ENCODE results near the gene ACVRL1.
A peak's percentile ranks its signal among the peaks of the same experiment; 100 is the strongest.

ACVRL1 gene

DNA sequence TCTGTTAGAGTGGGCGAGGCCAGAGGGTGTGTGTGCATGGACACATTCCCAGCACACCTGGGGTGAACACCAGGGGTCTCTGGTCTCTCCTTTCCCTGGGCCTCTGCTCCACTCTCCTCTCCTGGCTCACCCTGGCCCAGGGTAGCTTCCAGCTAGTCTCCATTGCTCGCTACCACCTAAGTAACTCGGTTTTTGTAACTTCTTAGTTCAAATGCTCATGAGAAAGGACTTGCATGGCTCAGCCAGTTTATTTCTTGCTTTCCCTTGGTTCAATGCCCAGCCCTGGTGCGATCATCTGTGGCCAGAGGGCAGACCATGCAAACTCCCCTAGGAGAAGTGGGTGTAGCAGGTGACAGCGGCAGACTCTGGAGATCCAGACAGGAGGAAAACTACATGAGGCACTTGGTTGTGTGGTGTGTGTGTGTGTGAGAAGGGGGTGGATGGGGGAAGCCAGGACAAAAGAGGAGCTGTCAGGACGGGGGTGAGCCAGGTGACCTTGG, 35.2 kb downstream of the ACVRL1 start:
- no peak for DNase-seq (ENCODE audit: low read depth)

DNA sequence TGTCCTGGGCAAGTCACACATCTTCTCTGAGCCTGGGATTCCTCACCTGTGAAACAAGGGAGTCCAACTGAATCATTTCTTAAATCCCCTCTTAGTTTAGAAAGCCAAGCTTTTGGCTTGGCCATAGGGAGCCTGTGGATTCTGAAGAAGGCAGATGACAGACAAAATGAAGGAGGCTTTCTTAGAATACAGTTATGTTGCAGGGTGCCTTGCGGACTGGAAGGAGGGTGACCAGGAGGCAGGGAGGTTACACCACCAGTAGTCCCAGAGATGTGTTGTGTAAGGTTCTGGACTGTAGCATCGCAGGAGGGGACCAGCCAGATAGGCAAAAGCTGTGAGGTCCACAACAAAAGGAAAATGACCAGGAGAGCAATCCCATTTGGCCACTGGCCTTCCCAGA, 36.0 kb downstream of the ACVRL1 start:
- no peak for DNase-seq (ENCODE audit: low read depth)

GRCh38 chr12:51944608-51945233, 37.4 kb downstream of the ACVRL1 start:
- DNase-seq (ENCODE audit: low read depth) = no peak

DNA sequence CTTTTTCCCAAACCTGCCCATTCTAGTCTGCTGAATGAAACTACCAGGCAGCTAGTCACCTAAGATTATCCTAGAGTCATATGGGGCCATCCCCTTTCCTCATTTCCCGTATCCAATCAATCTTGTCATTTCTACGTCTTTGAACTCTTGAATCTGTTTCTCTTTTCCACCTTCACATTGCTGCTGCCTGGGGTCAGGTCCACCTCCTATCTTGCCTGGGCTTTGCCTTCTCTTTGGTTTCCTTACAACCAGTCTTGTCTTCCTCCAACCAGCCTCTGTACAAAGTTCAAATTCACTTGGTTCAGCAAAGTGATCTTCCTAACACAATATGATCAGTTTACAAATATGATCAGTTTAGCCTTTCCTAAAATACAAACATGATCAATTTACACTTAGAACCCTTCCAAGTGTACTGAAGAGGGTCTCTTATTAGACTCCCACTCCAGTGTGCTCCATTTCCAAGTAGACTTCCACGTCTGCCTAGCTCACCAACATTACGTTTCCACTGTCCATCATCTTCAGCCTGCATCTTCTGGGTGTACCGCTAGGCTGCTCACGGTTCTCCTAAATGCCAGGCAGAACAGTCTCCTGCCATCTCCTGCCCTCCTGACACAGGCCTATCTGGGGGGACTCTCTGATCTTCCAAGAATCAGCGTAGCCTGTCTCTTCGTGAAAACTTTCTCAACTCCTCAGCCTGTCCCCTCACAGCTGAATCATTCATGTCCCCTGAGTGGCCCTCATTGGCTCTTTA, 40.1 kb downstream of the ACVRL1 start:
- DNase-seq (ENCODE audit: low read depth) = no peak

GRCh38 chr12:51948066-51948465, 40.8 kb downstream of the ACVRL1 start:
- DNase-seq (ENCODE audit: low read depth) = no peak

GRCh38 chr12:51949342-51950030, 42.2 kb downstream of the ACVRL1 start:
- DNase-seq (ENCODE audit: low read depth) = no peak

DNA sequence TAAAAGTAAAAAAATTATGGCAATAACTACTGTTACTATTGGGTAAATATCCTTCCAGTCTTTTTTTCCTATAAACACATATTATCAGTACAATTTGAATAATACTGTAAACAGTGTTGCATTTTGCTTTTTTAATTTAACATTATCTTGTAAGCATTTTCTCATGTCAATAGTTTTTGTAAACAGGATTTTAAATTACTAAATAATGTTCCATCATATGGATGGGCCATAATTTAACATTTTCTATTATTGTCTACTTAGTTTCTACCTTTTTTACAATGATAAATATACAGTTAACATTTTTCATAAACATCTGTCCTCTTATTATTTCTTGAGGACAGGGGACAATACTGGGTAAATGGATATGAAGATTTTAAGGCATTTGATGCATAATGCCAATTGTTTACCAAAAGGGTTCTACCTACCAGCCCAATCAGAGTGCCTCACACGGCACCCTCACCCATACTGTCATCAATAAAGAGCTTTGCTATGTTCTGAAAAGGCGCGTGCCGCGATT, 43.4 kb downstream of the ACVRL1 start:
- DNase-seq (ENCODE audit: low read depth) = no peak

DNA sequence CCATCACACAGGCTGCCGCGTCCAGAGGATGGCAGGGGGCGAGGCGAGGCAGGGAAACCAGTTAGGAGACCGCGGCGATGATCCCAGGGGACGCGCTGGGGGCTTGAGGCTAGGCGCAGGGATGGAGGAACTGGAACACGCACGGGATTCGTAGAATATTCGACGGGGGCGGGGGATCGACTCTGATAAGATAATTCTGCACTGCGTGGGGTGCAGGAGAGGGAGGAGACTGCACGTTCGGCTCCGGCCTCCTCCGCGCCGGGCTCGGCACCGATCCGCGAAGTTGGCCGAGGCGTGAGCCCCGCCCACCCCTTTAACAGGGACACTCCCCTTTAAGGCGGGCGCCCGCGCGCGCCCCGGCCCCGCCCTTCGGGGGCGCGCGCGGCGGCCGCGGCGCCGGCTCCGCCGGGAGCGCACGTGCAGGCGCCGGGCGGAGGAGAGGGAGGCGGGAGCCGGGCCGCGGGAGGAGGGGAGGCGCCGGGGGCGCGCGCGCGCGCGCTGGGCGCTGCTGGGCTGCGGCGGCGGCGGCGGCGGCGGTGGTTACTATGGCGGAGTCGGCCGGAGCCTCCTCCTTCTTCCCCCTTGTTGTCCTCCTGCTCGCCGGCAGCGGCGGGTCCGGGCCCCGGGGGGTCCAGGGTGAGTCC, 44.0 kb downstream of the ACVRL1 start, which contains the start of gene ACVR1B:
TSS of gene ACVR1B (plus strand) at position 501 of the 644 bp plus-strand sequence. CDS start at position 546, 45 bp downstream.
- DNase-seq (ENCODE audit: low read depth) = peak; percentile 69

DNA sequence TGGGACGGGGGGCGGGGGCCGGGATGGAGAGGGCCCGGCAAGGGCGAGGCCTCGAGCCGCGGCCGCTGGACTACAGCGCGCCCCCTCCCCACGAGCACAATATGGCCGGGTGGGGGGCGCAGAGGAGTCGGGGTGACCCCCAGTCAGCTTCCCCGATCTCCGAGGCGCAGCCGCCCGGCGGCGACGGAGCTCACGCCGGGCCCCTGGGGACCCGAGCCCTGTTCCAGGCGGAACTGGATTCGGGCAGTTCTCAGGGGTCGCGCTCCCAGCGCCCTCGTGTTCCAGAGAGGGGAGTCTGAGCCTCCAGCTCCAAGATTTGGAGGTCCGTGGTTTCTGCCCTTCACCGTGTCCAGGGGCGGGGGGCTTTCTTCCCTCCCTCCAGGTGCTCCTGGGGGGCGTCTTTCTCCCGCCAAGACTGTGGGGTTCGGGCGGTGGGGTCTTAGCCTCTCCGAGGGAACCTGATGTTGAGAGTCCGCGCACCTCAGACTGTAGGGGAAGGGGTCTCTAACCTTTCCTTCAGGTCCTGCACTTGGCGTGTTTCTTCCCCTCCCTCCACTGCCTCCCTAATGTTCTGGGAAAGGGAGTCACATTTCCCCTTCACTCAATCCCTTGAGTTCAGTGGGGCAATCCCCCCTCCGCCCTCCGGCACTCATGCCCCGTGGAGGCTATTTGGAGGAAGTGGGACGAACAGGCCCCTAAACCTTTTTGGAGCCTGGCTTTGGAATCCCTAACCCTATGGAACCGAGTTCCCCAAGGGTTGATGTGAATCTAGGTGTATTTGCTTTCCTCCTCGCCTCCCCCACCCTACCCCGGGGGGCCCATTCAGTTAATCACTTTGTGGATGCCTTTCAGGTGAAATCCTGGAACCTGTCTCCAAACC, 44.8 kb downstream of the ACVRL1 start:
- no peak for DNase-seq (ENCODE audit: low read depth)

DNA sequence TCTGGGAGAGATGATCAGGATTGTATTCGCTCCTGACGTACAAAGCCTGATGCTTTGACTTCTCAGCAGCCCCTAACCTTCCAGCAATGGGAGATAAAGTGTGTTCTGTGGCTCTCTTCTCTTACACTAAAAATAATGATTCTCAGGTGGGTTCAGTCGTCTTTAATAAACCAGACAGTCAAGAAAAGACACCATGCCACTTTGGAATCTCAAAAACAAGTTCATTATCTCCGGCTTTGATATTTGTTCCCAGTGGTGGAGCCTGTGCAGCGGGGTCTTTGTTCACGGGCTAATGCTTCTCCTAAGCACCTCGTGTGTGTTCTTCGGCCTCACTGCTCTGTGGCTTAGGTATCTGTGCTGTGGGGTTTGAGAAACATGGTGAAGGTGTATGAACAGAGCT, 45.8 kb downstream of the ACVRL1 start:
- no peak for DNase-seq (ENCODE audit: low read depth)

- no peak for DNase-seq (ENCODE audit: low read depth)
Observed at GRCh38 chr12:51953864-51954263, 46.6 kb downstream of the ACVRL1 start.

GRCh38 chr12:51954561-51955361, 47.5 kb downstream of the ACVRL1 start:
- DNase-seq (ENCODE audit: low read depth) = no peak

GRCh38 chr12:51955702-51956101, 48.4 kb downstream of the ACVRL1 start:
- no peak for DNase-seq (ENCODE audit: low read depth)

DNA sequence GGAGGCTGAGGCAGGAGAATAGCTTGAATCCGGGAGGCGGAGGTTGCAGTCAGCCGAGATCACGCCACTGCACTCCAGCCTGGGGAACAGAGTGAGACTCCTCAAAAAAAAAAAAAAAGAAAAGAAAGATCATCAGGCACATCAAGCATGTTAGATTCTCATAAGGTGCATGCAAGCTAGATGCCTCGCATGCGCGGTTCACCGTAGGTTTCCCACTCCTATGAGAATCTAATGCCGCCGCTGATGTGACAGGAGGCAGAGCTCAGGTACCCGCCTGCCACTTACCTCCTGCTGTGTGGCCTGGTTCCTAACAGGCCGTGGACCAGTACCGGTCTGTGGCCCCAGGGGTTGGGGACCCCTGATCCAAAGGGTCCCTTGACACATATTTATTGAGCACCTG, 51.2 kb downstream of the ACVRL1 start:
- no peak for DNase-seq (ENCODE audit: low read depth)

DNA sequence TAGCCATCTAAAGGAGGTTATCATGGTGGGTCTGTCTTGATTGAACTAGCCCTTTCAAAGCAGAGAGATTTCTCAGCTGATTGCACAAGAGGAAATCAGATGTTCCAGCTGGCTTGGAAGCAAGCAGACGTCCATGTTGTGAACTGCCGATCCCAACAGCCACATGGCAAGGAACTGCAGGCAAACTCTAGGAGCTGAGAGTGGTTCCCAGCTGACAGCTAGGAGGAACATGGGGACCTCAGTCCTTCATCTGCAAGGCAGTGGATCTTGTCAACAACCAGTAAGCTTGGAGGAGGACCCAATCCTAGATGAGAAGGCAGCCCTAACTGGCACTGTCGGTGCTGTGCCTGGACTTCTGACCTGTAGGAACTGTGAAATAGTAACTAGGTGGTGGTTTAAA, 51.9 kb downstream of the ACVRL1 start:
- no peak for DNase-seq (ENCODE audit: low read depth)

DNA sequence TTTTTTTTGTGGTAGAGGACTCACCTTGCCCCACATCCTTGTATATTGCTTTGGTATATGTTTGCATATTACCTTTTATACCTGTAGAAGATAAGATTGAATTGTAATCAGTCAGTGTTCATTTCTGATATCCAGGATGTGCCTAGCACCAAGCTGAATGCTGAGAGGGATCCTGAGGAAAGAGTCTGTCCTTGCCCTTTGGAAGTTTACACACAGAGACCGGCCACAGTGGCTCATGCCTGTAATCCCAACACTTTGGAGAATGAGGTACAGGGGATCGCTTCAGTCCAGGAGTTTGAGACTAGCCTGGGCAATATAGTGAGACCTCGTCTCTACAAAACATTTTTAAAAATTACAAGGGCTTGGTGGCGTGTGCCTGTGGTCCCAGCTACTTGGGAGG, 52.6 kb downstream of the ACVRL1 start:
- no peak for DNase-seq (ENCODE audit: low read depth)

- DNase-seq (ENCODE audit: low read depth) = no peak
Observed at GRCh38 chr12:51960488-51960887, 53.2 kb downstream of the ACVRL1 start.

DNA sequence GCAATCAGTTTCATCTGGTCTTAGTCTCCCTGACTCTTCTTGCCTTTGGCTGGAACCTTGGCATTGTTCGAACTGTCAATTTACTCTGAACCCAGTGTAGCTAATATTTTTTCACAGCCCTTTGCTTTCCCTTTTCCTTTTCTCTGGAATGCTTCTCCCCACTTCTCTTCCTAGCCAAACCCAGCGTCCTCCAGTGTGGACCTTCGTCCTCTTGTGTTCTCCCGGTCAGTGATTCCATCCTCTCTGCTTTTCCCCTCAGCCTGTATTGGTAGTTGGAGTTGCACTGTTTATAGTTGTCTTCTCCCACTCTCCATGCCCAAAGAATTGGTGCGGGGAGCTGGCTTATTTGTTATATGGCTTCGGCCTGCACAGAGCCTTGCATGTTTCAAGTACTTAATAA, 53.6 kb downstream of the ACVRL1 start:
- no peak for DNase-seq (ENCODE audit: low read depth)

GRCh38 chr12:51961834-51962233, 54.5 kb downstream of the ACVRL1 start:
- DNase-seq (ENCODE audit: low read depth) = no peak

GRCh38 chr12:51962737-51963136, 55.4 kb downstream of the ACVRL1 start:
- DNase-seq (ENCODE audit: low read depth) = no peak

Measured in stromal cell of bone marrow (primary cell).